DND-41 (cell line): ENCODE results near the gene SLC10A7.
"Not testable (repeated sequence)": the region's sequence is repeated elsewhere in the genome, so short reads cannot be mapped to it uniquely, and the experiment has no call there.

ENCODE experiments used
- ATAC-seq: fragments of 200-7000 bp; cut with Tn5 transposase; 3 replicates; pipeline ENCODE4 v1.9.1; 2021; ENCODE audit warnings: low read depth; ENCODE audit not compliant: insufficient read depth
- DNase-seq: peaks from one replicate; pipeline ENCODE4 v3.0.0-alpha.2; 2020
- H2AFZ ChIP-seq: 2 replicates; pipeline ENCODE4 v1.6.0; 2012; ENCODE audit warnings: low read depth, low read length
- H3K27ac ChIP-seq: 2 replicates; pipeline ENCODE4 v1.5.1; 2012; ENCODE audit warnings: low read length, inconsistent platforms
- H3K27me3 ChIP-seq: fragments of 200-600 bp; sonication (generic); 2 replicates; pipeline ENCODE4 v1.6.0; 2012; ENCODE audit warnings: low read length, mild to moderate bottlenecking, inconsistent platforms; ENCODE audit not compliant: insufficient read depth, poor library complexity
- H3K36me3 ChIP-seq: 2 replicates; pipeline ENCODE4 v1.5.1; 2012; ENCODE audit warnings: low read length, inconsistent platforms; ENCODE audit not compliant: insufficient read depth
- H3K4me1 ChIP-seq: 2 replicates; pipeline ENCODE4 v1.5.1; 2012; ENCODE audit warnings: mild to moderate bottlenecking, low read length; ENCODE audit not compliant: insufficient read depth
- H3K4me2 ChIP-seq: 2 replicates; pipeline ENCODE4 v1.6.0; 2012; ENCODE audit warnings: mild to moderate bottlenecking, moderate library complexity, low read length, inconsistent platforms; ENCODE audit not compliant: insufficient read depth
- H3K4me3 ChIP-seq, 2 experiments: fragments of 200-600 bp in 1 of 2; shearing (Covaris generic) in 1 of 2; 2 replicates each; pipeline ENCODE4 v1.5.1; 2012 to 2016; ENCODE audit warnings: inconsistent platforms in 2 of 2, low read length in 2 of 2, mild to moderate bottlenecking in 2 of 2, low read depth in 1 of 2, moderate library complexity in 1 of 2
- H3K79me2 ChIP-seq: 2 replicates; pipeline ENCODE4 v1.6.0; 2012; ENCODE audit warnings: low read length, inconsistent platforms; ENCODE audit not compliant: insufficient read depth
- H3K9ac ChIP-seq: 2 replicates; pipeline ENCODE4 v1.6.0; 2012; ENCODE audit warnings: low read depth, mild to moderate bottlenecking, inconsistent platforms, low read length, moderate library complexity
- H3K9me3 ChIP-seq: 2 replicates; pipeline ENCODE4 v1.5.1; 2012; ENCODE audit warnings: low read length, moderate library complexity, mild to moderate bottlenecking, inconsistent platforms; ENCODE audit not compliant: insufficient read depth, severe bottlenecking
- H4K20me1 ChIP-seq: 2 replicates; pipeline ENCODE4 v1.6.0; 2012; ENCODE audit warnings: low read length; ENCODE audit not compliant: insufficient read depth
- EZH2 ChIP-seq: IDR thresholded peaks from 3 replicates; pipeline ENCODE4 v1.6.1; 2012; ENCODE audit warnings: borderline replicate concordance, low read depth, mild to moderate bottlenecking, moderate library complexity, low read length, inconsistent platforms; ENCODE audit not compliant: severe bottlenecking
- TF ChIP-seq, protein P1 (sequence below): IDR thresholded peaks from 2 replicates; pipeline ENCODE4 v1.5.1; 2012; ENCODE audit warnings: borderline replicate concordance, low read length, moderate library complexity, mild to moderate bottlenecking; ENCODE audit not compliant: poor library complexity, severe bottlenecking; ENCODE audit errors: extremely low read depth

Gene SLC10A7

DNA sequence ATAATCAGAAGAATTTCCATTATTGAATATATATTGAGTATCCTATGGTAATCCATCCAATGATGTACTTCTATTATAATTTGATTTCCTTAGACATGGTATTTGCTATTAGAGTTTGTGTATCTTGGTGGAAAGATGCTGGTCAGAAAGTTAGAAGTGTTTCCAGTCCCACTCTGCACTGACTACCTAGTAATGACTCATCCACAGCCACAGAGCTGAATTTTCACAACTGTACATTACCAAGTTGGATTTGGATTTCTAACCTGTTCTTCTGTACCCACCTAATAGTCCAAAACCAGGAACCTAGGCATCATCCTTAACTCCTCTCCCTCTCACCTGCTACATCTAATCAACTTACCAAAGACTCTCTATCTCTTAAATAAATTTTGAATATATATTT is 162.0 kb downstream of the SLC10A7 start:
- ATAC-seq: no peak
- H3K4me3 ChIP-seq: no peak overlapping the region
- no peaks in the 10 kb centered on the region for H3K36me3 ChIP-seq
- DNase-seq: no peak
- H3K9me3 ChIP-seq: peaks cover 3% of the 10 kb centered on the region
- H3K27ac ChIP-seq: no peak overlapping the region
- H2AFZ ChIP-seq: no peak overlapping the region
- H3K4me1 ChIP-seq: no peaks in the 10 kb centered on the region
- no peaks in the 10 kb centered on the region for H4K20me1 ChIP-seq
- H3K79me2 ChIP-seq: no peaks in the 10 kb centered on the region
- TF ChIP-seq, protein P1, sequence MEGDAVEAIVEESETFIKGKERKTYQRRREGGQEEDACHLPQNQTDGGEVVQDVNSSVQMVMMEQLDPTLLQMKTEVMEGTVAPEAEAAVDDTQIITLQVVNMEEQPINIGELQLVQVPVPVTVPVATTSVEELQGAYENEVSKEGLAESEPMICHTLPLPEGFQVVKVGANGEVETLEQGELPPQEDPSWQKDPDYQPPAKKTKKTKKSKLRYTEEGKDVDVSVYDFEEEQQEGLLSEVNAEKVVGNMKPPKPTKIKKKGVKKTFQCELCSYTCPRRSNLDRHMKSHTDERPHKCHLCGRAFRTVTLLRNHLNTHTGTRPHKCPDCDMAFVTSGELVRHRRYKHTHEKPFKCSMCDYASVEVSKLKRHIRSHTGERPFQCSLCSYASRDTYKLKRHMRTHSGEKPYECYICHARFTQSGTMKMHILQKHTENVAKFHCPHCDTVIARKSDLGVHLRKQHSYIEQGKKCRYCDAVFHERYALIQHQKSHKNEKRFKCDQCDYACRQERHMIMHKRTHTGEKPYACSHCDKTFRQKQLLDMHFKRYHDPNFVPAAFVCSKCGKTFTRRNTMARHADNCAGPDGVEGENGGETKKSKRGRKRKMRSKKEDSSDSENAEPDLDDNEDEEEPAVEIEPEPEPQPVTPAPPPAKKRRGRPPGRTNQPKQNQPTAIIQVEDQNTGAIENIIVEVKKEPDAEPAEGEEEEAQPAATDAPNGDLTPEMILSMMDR: no peak
- no peak for TF ChIP-seq EZH2
- H3K4me2 ChIP-seq: no peak overlapping the region
- H3K9ac ChIP-seq: no peak overlapping the region
- no peaks in the 10 kb centered on the region for H3K27me3 ChIP-seq

DNA sequence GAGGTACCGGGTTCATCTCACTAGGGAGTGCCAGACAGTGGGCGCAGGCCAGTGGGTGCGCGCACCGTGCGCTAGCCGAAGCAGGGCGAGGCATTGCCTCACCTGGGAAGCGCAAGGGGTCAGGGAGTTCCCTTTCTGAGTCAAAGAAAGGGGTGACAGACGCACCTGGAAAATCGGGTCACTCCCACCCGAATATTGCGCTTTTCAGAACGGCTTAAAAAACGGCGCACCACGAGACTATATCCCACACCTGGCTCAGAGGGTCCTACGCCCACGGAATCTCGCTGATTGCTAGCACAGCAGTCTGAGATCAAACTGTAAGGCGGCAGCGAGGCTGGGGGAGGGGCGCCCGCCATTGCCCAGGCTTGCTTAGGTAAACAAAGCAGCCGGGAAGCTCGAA is 171.6 kb downstream of the SLC10A7 start:
- not testable (repeated sequence) for H3K36me3 ChIP-seq, H3K4me1 ChIP-seq, H4K20me1 ChIP-seq, H3K27me3 ChIP-seq, DNase-seq, H3K9ac ChIP-seq, H3K27ac ChIP-seq, H3K79me2 ChIP-seq, ATAC-seq, H2AFZ ChIP-seq, H3K4me3 ChIP-seq, H3K9me3 ChIP-seq, H3K4me2 ChIP-seq

DNA sequence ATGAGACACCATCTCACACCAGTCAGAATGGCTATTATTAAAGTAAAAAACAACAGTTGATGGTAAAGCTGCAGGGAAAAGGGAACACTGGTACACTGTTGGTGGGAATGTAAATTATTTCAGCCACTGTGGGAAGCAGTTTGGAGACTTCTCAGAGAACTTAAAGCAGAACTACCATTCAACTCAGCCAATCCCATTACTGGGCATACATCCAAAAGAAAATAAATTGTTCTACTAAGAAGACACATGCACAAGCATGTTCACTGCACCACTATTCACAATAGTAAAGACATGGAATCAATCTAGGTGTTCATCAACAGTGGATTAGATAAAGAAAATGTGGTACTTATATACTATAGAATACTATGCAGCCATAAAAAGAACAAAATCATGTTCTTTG is 172.4 kb downstream of the SLC10A7 start:
- no peaks in the 10 kb centered on the region for H3K4me1 ChIP-seq
- peaks cover 7% of the 10 kb centered on the region; the same call in 1 of the 2 replicates for H4K20me1 ChIP-seq
- no peak overlapping the region for H2AFZ ChIP-seq
- no peaks in the 10 kb centered on the region for H3K36me3 ChIP-seq
- no peak overlapping the region for H3K4me2 ChIP-seq
- no peaks in the 10 kb centered on the region for H3K27me3 ChIP-seq
- ATAC-seq: no peak
- H3K79me2 ChIP-seq: no peaks in the 10 kb centered on the region
- H3K27ac ChIP-seq: no peak overlapping the region
- H3K9me3 ChIP-seq: no peaks in the 10 kb centered on the region
- DNase-seq: no peak
- TF ChIP-seq, protein P1: no peak
- TF ChIP-seq EZH2: no peak
- H3K9ac ChIP-seq: no peak overlapping the region
- H3K4me3 ChIP-seq: no peak overlapping the region

DNA sequence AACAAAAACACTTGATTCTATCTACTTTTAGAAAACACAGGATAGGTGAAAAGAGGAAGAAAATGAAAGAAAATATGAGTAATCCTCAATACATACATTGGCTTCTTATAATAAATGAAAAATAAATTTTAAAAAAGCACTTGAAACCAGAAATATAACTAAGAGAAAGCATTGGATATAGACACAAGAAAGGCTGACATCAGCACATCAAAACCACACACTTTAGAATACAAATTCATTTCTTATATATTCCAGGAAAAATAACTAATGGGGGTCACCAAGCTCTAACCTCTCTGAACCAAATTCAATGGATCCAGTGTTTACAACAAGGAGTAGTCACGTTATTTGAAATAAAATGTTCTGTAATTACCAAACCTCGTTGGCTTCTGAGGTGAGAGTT is 173.9 kb downstream of the SLC10A7 start:
- H3K36me3 ChIP-seq: no peaks in the 10 kb centered on the region
- H3K27me3 ChIP-seq: no peaks in the 10 kb centered on the region
- H3K79me2 ChIP-seq: no peaks in the 10 kb centered on the region
- no peak overlapping the region for H2AFZ ChIP-seq
- no peak for DNase-seq
- H3K4me3 ChIP-seq: no peak overlapping the region
- ATAC-seq: no peak
- H3K9me3 ChIP-seq: no peaks in the 10 kb centered on the region
- no peak for TF ChIP-seq EZH2
- TF ChIP-seq, protein P1: no peak
- peaks cover 11% of the 10 kb centered on the region; the same call in 1 of the 2 replicates for H4K20me1 ChIP-seq
- H3K4me2 ChIP-seq: no peak overlapping the region
- no peak overlapping the region for H3K9ac ChIP-seq
- H3K4me1 ChIP-seq: no peaks in the 10 kb centered on the region
- no peak overlapping the region for H3K27ac ChIP-seq
